Pulmonary artery endothelial cell (primary cell): ENCODE data around the gene C10orf90. TPM values are rescaled to one million over a fixed set of nuclear protein-coding genes. Genes with fewer than 3 reads are reported as not detected.

Experiments
- DNase-seq: peaks from one replicate; pipeline ENCODE4 v3.0.0-alpha.2; 2011; ENCODE audit warnings: low read depth, low spot score
- total RNA-seq: library from RNA; depleted of rRNA; stranded (reverse); fragments of >200 nt; gene quantifications from 2 replicates; pipeline ENCODE4 v1.2.3, GENCODE V29; 2014

C10orf90 gene
- total RNA-seq, 1 donor from 2014 or later = not detected

DNA sequence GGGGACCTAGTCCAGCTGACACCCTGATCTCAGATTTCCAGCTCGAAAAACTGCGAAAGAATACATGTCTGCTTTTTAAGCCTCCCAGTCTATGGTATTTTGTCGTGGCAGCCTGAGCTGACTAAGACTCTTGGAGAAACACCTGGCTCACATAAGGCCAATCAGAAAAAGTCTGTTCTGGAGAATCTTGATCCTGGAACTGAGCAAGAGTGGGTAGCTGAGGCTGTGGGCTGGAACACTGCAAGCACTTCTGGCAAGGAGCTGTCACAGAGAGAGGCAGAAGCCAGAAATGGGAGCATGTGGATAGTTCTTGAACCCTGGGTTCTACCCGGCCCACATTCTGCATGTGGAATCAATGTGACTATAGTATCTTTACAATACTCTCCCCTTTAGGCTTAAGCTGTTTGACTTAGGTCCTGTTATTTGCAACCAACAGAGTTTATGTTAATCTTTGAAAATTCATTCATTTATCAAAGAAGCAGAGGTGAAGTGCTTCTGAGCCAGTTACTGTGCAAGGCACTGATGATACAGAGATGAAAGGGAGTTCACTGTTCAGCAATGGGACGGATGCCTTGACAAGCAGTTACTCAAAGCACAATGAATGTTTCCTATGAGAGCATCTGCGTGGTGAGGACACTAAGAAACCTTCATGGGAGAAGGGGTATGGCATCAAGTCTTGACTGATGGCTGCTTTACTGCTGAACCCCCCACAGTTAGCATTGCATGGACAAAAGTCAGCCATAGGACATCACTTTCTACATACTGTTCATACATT lies 4.4 kb upstream of the C10orf90 start:
- no peak for DNase-seq

DNA sequence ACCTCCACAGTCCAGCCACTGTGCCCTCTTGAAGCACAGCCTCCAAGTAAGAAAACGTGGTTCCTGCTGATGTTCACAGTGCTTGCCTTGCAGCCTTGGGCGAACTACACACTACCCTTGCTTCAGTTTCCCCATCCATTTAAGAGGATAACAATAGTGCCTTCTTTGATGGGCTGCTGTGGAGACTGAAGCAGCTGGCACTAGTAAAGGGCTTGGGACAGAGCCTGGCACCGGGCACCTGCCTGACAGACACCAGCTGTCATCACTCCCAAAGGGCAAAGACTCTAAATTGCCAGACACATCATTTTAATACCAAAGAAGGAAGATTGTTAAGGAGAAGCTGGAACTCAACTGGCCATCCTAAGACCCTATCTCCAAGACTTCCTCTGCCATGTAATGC lies 3.1 kb upstream of the C10orf90 start:
- DNase-seq = no peak

DNA sequence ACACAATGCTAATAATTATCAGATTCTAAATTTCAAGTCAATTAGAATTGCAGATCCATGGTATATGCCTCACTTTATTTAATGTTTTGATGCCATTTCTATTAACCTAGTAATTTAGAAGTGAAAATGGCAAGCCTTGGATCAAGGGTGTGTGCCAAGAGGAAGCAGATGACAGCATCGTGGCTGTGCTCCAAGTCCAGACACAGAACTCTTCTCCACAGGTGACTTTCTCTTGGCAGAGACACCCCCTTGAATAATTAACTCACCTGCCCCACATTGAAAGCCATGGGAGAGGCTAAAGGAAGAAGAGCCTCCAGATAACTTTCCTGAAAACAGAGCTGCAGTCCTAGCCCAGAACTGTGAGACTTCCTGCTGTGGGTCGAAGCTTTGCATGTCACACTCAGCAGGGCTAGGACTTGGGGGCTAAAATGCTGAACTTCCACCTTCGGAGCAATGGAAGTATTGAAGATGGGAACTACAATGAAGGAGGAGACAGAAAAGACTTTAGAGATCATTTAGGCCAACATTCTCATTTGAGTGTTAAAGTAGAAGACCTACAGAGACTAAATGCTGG lies 996 bp upstream of the C10orf90 start:
- DNase-seq = no peak

DNA sequence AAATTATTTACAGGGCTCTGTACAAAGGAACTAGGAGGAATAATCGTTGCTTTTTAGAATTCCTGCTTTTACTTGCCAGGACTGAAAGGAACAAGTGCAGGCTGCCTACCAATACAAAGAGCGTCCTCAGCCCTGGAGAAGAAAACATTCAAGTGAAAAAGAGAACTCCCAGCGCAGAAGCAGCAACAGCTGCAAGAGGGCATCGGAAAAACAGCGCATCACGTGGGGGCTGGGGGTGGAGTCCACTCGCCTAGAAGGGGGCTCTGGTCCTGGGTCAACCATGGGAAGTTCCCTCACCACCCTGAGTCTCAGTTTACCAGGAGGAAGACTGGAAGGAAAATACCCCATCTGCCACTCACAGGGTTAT lies 385 bp upstream of the C10orf90 start:
- no peak for DNase-seq

DNA sequence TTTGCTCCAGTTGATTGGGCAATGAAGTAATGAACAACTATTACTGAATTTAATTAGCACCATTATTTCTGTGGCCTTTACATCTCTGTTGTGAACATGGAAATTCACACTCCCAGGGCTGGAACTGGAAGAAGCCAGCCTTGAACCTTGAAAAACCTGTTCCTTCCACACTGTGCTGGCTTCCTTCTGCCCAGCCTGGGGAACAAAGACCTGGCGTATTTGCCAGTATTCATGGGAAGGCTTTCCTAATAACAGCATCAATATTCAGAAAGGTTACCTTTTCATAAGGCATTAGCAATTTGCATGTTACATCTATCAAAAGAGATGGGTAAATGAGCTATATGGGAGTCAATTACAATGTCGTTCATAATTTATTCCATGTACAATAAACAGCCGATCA lies 1.3 kb downstream of the C10orf90 start:
- DNase-seq = no peak

DNA sequence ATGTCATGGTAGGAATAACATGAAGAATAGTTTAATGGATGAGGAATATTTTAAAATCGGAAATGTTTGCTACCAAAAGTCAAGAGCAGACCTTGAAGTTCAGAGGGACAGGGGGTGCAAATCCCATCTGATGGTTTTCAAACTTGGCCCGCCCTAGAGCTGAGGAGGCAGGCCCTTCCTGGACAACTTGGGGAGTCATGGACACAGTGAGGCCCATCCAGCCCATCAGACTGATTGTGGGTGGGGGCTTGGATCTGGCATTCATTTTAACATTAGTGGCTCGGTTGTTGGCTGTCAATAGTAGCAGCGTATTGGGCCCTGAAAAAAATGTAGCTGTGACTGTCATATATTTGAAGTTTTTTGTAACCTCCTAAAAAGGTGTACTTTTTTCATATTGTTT lies 2.0 kb downstream of the C10orf90 start:
- DNase-seq = no peak

DNA sequence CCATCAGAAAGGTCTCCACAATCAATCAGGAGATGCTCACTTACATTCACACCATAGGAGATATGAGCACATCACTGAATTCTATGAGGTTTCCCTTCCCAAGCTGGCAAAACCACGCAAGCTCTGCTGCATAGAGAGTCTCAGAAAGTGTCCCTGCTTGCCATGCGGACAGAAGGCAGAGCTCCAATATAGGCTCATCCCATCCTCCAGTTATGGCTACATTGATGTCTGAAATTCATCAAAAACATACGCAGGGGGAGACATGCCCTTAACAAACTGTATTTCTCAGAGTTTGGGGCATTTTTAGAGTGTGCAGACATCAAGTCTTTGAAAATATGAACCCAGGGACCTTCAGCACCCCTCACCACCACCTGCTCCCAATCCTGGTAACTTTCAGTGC lies 2.9 kb downstream of the C10orf90 start:
- no peak for DNase-seq

DNA sequence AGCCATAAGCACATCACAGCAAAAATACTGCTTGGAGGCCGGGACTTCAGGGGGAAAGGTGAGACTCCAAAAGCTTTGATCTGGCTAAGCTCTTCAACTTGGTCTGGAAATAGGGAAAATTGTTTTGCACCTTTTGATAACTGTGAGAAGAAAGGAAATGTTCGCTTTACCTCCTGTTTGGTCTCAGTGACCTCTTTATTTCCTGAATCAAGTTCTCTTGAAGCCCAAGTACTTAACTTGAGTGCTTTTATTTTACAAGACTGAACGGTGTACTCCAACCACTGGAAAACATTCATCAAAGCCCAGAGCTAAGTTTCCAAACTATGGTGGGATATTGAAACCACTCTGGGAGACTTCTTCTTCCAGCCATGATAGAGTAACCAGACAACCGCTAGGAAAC lies 5.3 kb downstream of the C10orf90 start:
- DNase-seq = no peak

DNA sequence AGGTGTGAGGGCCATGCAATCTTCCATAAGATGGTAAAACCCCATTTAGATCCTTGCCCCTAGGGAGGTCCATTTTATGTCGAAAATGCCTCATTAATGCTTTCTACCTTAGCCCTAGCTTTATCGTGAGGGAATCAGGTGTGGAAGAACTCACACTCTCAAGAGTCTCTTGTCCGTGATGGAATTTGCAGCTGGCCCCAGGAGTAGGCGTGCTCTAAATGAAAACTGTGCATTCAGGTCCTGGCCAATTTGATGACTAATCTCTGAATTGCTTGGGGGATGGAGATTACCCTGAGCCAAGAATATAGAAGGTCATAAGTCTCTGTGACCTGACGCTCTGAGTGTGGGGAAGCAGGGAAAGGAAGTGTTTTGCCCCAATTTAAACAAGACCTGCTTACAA lies 6.6 kb downstream of the C10orf90 start:
- DNase-seq = no peak

DNA sequence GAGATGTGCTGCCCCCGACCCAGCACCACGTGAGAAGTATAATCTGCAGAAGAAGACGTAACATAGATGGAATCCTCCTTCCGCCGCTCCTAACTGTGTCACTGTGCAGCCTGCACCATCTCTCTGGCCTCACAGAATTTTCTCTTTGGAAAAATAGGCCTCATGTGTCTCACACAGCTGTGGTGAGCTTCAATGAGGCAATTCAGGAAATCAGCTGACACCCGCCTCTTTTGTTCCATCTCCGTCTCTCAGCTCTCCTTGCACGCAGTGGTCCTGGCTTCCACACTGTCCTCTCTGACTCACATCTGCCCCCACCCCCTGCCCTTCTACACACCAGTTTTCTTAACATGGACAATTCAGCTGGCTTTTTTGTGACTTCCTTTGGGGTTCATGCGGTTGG lies 7.2 kb downstream of the C10orf90 start:
- no peak for DNase-seq

DNA sequence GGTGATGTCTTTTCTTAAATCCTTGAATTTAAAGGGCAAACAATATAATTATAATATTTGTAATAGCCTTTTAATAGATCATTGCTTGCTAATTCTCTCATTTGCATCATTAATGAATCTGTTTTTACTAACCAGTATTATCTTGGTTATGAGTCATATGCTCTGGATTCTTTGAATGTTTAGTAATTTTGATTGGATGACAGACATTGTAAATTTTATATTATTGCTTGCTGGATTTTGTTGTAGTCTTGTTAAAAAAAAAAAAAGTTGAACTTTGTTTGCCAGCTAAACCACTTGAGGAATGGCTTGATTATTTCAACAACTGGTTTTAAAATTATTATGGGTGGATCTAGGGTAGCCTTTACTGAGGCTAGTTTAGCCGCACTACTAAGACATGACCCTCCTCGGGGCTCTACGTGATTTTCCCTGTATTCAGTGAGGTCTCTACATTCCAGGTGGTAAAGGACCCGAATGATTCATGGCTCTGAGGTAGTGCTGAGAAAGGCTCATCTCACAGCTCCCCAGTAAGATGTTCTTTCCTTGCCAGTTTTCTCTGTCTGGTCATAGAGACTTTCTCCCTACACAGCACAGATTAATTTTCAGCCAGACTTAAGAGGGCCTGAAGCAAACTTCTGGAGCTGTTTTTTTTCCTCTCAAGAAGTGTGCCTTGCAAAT lies 8.5 kb downstream of the C10orf90 start:
- DNase-seq = no peak

DNA sequence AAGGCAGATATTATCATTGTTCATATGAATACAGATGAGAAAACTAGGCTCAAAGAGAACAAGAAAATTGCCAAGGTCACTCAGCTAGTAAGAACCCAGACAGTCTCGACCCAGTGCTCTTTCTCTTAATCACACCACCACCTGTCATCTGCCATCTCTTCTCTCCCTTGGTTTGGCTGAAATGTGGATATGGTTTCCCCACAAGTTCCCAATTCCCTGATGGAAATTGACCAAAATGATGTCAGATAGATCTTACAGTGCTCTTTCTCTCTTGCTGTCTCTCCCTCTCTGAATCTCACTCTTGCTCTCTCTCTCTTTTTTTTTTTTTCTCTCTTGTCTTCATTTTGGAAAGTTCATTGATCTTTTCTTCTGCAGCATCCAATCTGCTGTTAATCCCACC lies 9.1 kb downstream of the C10orf90 start:
- DNase-seq = no peak

DNA sequence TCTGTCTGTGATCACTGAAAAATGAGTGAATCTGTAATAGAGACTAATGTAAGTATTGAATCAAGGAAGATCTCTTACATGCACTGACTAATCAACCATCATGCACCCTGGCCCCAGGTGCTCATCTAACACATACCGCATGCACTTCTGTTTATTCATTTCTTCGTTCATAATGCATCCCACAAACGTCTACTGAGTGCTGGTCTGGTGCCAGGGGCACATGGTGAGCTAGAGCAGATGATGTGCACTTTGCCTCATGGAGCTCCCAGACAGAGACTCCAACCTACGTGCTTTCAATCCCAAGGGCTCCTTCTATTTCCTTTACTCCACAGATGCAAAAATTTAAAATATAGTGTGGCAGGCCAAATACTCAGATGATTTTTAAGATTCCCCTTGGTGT lies 10.7 kb downstream of the C10orf90 start:
- no peak for DNase-seq

DNA sequence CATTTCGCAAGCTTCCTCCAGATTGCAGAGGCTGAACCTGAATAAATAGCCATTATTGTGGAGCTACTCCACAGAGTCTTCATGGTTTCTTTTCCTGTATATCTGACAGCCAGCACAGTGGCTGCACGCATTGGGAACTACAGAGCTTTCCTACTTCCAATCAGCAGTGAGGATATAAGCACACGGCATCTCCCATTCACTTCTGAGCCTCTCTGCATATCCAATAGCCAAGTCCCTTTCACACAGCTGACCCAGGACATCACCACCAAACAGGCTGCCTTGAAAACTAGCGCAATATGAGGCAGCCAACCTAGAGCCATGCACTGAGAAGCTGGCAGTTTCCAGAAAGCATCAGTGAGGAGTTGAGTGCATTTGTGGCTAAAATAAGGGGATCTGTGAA lies 11.6 kb downstream of the C10orf90 start:
- no peak for DNase-seq

DNA sequence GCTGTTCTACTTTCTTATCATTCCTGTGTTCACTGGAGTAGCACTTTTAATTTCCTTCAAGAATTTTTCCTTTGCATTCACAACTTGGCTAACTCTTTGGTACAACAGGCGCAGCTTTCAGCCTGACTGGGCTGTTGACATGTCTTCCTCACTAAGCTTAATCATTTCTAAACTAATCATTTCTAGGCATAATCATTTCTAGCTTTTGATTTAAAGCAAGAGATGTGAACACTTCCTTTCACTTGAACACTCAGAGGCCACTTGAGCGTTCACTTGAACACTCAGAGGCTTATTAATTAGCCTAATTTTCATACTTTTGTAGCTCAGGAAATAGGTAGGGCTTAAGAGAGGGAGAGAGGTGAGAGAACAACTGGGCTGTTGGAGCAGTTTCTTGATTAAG lies 15.9 kb downstream of the C10orf90 start:
- DNase-seq = no peak

DNA sequence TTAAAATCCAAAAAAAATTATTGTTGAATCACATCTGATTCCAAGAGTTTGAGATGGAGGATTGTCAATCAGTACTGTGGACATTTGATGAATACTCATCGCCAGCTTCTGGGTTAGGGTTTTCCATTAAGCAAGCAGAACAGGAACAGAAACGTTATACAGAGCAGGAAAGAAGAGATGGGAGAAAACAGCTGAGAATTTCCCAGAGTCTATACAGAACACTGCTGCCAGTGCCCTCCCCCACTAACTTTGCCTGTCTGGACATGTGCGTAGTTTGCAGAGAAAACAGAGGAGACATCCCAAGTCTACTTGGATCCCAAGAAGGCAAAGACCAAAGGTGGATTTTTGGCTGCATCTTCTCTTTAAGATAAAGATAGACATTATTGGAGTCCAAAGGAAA lies 19.0 kb downstream of the C10orf90 start:
- DNase-seq = no peak

DNA sequence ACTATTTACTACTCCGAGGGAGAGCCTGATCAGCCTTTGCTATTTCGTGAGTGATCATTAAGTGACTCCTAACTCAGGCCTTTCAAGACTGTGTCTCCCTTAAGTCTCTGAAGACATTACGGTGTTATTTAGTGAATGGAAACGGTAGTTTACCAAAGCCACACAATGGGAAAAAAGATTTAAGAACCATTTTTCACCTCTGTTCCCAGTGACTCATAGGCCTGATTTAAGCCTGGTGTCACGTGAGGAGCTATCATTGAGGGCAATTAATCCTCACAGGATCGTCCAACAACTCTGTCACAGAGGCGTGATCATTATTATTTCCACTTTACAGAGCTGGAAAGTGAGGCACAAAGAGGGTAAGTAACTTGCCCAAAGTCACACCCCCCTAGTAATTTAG lies 20.3 kb downstream of the C10orf90 start:
- no peak for DNase-seq

DNA sequence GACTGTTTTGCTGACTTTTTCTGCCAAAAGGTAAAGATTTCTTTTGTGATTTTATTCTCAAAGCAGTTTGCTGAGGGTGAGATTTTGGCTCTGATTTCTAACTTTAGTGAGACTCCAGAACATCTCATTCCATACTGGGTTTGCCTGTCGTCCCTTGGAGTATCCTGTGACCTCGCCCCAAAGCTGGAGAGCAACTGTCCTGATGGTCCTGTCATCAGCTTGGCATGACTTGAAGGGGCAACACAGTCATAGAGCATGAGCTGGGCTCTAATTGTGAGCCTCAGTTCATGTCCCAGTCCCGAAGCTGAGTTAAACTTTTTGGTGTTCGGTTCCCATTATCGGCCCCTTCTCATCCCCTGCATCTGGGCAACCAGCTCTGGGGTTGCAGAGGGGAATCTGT lies 23.4 kb downstream of the C10orf90 start:
- no peak for DNase-seq

DNA sequence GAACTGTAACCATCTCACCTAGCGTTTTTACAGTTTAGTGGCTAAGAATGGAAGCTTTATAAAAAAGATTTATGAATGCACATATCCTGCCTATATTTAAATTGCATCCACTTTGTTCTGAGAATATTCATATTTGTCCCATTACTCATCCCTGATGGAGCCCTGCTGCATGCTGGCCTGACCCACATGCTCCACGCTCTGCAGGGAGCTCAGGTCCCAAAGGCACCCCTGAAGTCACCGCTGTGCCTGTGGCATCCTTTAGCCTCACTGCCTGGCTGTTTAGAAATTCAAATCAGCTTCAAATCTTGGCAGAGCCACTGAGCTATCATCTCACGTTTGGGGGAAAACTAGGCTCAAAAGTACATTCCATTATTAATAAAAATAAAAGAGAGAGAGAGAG lies 24.4 kb downstream of the C10orf90 start:
- no peak for DNase-seq

DNA sequence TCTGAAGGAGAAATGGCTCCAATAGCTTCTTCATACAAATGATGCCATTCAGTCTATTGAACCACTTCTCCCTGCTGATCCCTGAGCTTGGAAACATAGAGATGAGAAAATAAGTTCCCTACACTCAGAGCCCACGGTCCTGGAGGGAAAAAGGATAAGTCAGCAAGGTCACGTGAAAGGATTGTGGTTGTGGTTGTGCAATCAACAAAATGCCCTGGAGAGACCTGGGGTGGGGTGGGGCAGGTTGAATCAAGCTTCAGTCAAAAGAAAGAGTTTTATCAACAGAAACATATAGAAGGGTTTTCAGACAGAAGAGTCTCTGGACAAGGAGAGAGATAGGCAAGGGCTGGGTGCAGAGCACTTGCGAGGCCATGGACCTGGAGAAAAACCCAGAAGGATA lies 30.1 kb downstream of the C10orf90 start:
- no peak for DNase-seq

DNA sequence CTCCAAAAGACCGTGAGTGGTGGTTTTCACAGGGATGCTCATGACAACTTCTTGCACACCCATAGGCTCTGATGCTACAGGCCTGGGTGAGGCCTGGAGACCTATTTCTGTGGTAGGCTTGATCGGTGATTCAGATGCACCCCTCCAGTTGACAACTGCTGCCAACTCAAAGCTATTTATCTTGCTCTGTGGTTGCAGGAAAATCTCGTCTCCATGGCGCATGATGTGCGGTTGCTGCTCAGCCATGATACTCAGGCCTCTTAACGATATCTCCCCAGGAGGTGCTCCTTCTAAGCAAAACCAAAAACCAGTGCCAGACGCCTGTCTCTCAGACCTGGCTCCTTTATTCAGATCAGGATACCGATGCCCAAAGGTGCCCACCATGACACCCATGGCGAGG lies 31.4 kb downstream of the C10orf90 start:
- no peak for DNase-seq

DNA sequence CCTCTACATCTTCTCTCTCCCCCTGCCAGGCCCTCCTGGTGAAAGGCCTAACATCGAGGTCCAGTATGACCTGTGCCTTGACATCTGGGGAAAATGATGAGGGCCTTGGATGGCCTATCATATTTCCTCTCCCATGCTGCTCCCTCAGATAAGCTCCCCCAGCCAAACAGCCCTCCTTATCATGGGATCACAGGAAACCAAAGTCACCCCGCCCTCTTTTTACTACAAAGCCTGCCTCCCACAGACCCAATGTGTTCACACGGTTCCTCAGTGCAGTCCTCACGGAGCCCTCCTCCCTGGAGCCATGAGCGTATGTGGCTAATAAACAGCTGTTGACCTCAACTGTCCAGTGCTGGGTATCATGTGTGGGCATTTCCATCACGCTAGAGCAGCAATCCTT lies 32.0 kb downstream of the C10orf90 start:
- no peak for DNase-seq

DNA sequence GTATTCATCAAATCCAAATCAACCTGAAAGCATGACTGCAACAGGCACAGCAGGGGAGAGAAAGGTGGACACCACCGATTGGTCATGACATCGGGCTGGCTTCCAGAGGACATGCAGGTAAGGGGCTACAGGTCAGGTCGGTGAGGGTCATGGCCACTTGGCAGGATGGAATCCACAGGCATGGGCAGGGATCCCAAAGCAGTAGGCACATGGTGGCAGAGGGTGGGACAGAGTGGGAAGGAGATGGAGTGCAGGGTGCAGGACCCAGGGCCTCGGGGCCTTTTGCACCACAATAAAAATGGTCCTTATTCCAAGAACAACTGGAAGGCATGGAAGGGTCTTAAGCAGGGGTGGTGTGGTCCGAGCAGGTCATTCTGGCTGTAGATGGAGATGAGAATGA lies 33.0 kb downstream of the C10orf90 start:
- no peak for DNase-seq
